ENCODE results near the gene DEXI. TPM values are rescaled to one million over a fixed set of nuclear protein-coding genes. Genes with fewer than 3 reads are reported as not detected.
A peak's percentile ranks its signal among the peaks of the same experiment; 100 is the strongest.

DEXI gene
- total RNA-seq = 100 to 1,000 TPM in 5 of 9 donors, 10 to 100 TPM in 4; 60.7 to 303 (median 107) TPM
- polyA plus RNA-seq = 10 to 100 TPM; 52.6 to 56.6 (median 54.3) TPM
- long read RNA-seq, donor 1, full-length matches to known transcripts = 35 of 35 reads
- long read RNA-seq, donor 1, partial matches to known transcripts = 0 of 35 reads
- long read RNA-seq, donor 1, other reads (novel, unspliced or antisense) = 0 of 35 reads
- long read RNA-seq, donor 2, full-length matches to known transcripts = 33 of 33 reads
- long read RNA-seq, donor 2, partial matches to known transcripts = 0 of 33 reads
- long read RNA-seq, donor 2, other reads (novel, unspliced or antisense) = 0 of 33 reads
- long read RNA-seq, donor 3, full-length matches to known transcripts = 23 of 23 reads
- long read RNA-seq, donor 3, partial matches to known transcripts = 0 of 23 reads
- long read RNA-seq, donor 3, other reads (novel, unspliced or antisense) = 0 of 23 reads
- long read RNA-seq, donor 4, full-length matches to known transcripts = 39 of 43 reads
- long read RNA-seq, donor 4, partial matches to known transcripts = 0 of 43 reads
- long read RNA-seq, donor 4, other reads (novel, unspliced or antisense) = 4 of 43 reads
- long read RNA-seq, donor 5, full-length matches to known transcripts = 242 of 246 reads
- long read RNA-seq, donor 5, partial matches to known transcripts = 1 of 246 reads
- long read RNA-seq, donor 5, other reads (novel, unspliced or antisense) = 3 of 246 reads
- long read RNA-seq, donor 6, full-length matches to known transcripts = 9 of 11 reads
- long read RNA-seq, donor 6, partial matches to known transcripts = 2 of 11 reads
- long read RNA-seq, donor 6, other reads (novel, unspliced or antisense) = 0 of 11 reads
- long read RNA-seq, donor 7, full-length matches to known transcripts = 16 of 16 reads
- long read RNA-seq, donor 7, partial matches to known transcripts = 0 of 16 reads
- long read RNA-seq, donor 7, other reads (novel, unspliced or antisense) = 0 of 16 reads
- long read RNA-seq, donor 8, full-length matches to known transcripts = 47 of 47 reads
- long read RNA-seq, donor 8, partial matches to known transcripts = 0 of 47 reads
- long read RNA-seq, donor 8, other reads (novel, unspliced or antisense) = 0 of 47 reads
- long read RNA-seq, donor 9, full-length matches to known transcripts = 20 of 20 reads
- long read RNA-seq, donor 9, partial matches to known transcripts = 0 of 20 reads
- long read RNA-seq, donor 9, other reads (novel, unspliced or antisense) = 0 of 20 reads
- long read RNA-seq, donor 10, transcript DEXI-201 (2 exons, 1,561 nt) = major isoform, 15 of 16 reads
- long read RNA-seq, donor 10, partial matches to known transcripts = 0 of 16 reads
- long read RNA-seq, donor 10, other reads (novel, unspliced or antisense) = 0 of 16 reads

- Histone ChIP-seq H3K27ac (peak within 1 kb of the TSS; percentile 66 to 93 (median 83)), H3K4me1 (replicated peaks in 1 of 2) (peaks cover 48 to 66% of the 10 kb centered on the region in 2 donors), H3K9me3 (replicated peaks in 1 of 3) (no peaks in the 10 kb centered on the region), H3K27me3 (no peaks in the 10 kb centered on the region), H3K36me3 (replicated peaks in 1 of 2) (no peaks in the 10 kb centered on the region), H3K4me3 (peak within 1 kb of the TSS; percentile 11 to 96 (median 62))
- TF ChIP-seq POLR2A (IDR thresholded peaks at IDR 0.05) = peak in 1 of 2 donors; percentile 79
- peak in 5 of 6 experiments; percentile 12 to 60 (median 33) for TF ChIP-seq CTCF (IDR thresholded peaks at IDR 0.05)
- WGBS, 4 donors = 5 to 19% (median 8%) methylated on average over 15 to 55 of the region's 55 CpGs
- DNase-seq = peak; percentile 93 to 97 (median 95)
- intact Hi-C loops (cut with DNase I) = no loop called here
These were observed at the start of gene DEXI for GRCh38 chr16:10942352-10943063. Gene DEXI (minus strand): TSS chr16:10942468. CDS start chr16:10942005, 463 bp downstream.

- Histone ChIP-seq H3K36me3 (replicated peaks in 1 of 2) (peaks cover 0 to 4% of the 10 kb centered on the region in 2 donors), H3K27me3 (no peaks in the 10 kb centered on the region), H3K27ac (no peak overlapping the region), H3K4me1 (replicated peaks in 1 of 2) (peaks cover 5 to 9% of the 10 kb centered on the region in 2 donors), H3K9me3 (replicated peaks in 1 of 3) (no peaks in the 10 kb centered on the region), H3K4me3 (no peak overlapping the region)
- WGBS, 4 donors = 80 to 92% (median 86%) methylated on average over 5 of the region's 5 CpGs
- TF ChIP-seq POLR2A (IDR thresholded peaks at IDR 0.05) (no peak), CTCF (IDR thresholded peaks at IDR 0.05) (no peak)
- intact Hi-C loops (cut with DNase I) = no loop called here
- no peak for DNase-seq
These were observed 48.1 kb upstream of the DEXI start for GRCh38 chr16:10990378-10990777.

GRCh38 chr16:10989559-10989958, 47.3 kb upstream of the DEXI start:
- Histone ChIP-seq H3K36me3 (replicated peaks in 1 of 2) (peaks cover 0 to 4% of the 10 kb centered on the region in 2 donors), H3K27me3 (no peaks in the 10 kb centered on the region), H3K27ac (no peak overlapping the region), H3K4me1 (replicated peaks in 1 of 2) (peaks cover 5 to 9% of the 10 kb centered on the region in 2 donors), H3K9me3 (replicated peaks in 1 of 3) (no peaks in the 10 kb centered on the region), H3K4me3 (no peak overlapping the region)
- no peak for TF ChIP-seq POLR2A (IDR thresholded peaks at IDR 0.05)
- TF ChIP-seq CTCF (IDR thresholded peaks at IDR 0.05) = no peak
- no peak for DNase-seq
- intact Hi-C loops (cut with DNase I) = no loop called here
- 79 to 95% (median 91%) methylated on average over 5 to 6 of the region's 6 CpGs for WGBS, 4 donors

Data from adrenal gland (tissue), 19 donors.